Calu3 (cell line): Measurements from ENCODE around the gene FAM9A. TPM values are rescaled to one million over a fixed set of nuclear protein-coding genes. Genes with fewer than 3 reads are reported as not detected.

Source experiments
- BruUV-seq: library from RNA; stranded (reverse); fragments of 400-500 nt; replicated peaks from 2 replicates; lab custom pipeline; 2021; lab: Mats Ljungman, UMichigan
- CTCF ChIA-PET: fragments of 300-600 bp; sonication (Branson Sonifier 250); formaldehyde crosslinking; loops from one replicate; lab custom pipeline; 2022; ENCODE audit warnings: antibody characterized with exemption; lab: Charles Lee
- DNase-seq: peaks from one replicate; pipeline ENCODE4 v3.0.0; 2022
- H3K27ac Mint-ChIP-seq: one replicate; pipeline ENCODE4 v1.8.0; 2022; ENCODE audit warnings: mixed read lengths; ENCODE audit not compliant: unreplicated experiment
- H3K27me3 Mint-ChIP-seq: one replicate; pipeline ENCODE4 v1.8.0; 2022; ENCODE audit warnings: mixed read lengths; ENCODE audit not compliant: unreplicated experiment
- H3K36me3 Mint-ChIP-seq: one replicate; pipeline ENCODE4 v1.8.0; 2022; ENCODE audit warnings: mild to moderate bottlenecking, moderate library complexity, mixed read lengths; ENCODE audit not compliant: insufficient read depth, unreplicated experiment
- H3K4me1 Mint-ChIP-seq: one replicate; pipeline ENCODE4 v1.8.0; 2022; ENCODE audit warnings: mild to moderate bottlenecking, low read depth, mixed read lengths; ENCODE audit not compliant: unreplicated experiment
- H3K4me3 Mint-ChIP-seq: one replicate; pipeline ENCODE4 v1.8.0; 2022; ENCODE audit warnings: mild to moderate bottlenecking, low read depth, moderate library complexity, mixed read lengths; ENCODE audit not compliant: unreplicated experiment
- H3K9me3 Mint-ChIP-seq: one replicate; pipeline ENCODE4 v1.8.0; 2022; ENCODE audit warnings: low read depth, mixed read lengths; ENCODE audit not compliant: unreplicated experiment
- CTCF ChIP-seq: fragments of 200-600 bp; IDR thresholded peaks from one replicate; pipeline ENCODE4 v1.8.0; 2022; ENCODE audit warnings: antibody characterized with exemption; ENCODE audit not compliant: unreplicated experiment
- intact Hi-C: fragments of 100-400 bp; cut with micrococcal nuclease; formaldehyde crosslinking; loops from one replicate; pipeline ENCODE4 v1.10.0; 2022; ENCODE audit not compliant: unreplicated experiment
- total RNA-seq: library from RNA; stranded (reverse); gene quantifications from 2 replicates; pipeline ENCODE4 v1.2.3, GENCODE V29; 2022

Gene FAM9A
- total RNA-seq, 1 experiment from 2014 or later = not detected

GRCh38 chrX:8848911-8849310, 47.7 kb upstream of the FAM9A start:
- intact Hi-C loops = loop anchor here (2.0 to 10.0 kb wide), 4 partner anchors 20 to 616 kb away; partner anchors contain the start of gene TBL1X
- peak overlapping the region; percentile 73 for H3K27ac Mint-ChIP-seq
- H3K4me3 Mint-ChIP-seq = peak overlapping the region; percentile 60
- peaks cover 11% of the 10 kb centered on the region for H3K36me3 Mint-ChIP-seq
- DNase-seq = no peak
- H3K4me1 Mint-ChIP-seq = peaks cover 45% of the 10 kb centered on the region
- TF ChIP-seq CTCF = no peak
- BruUV-seq = no TSS peak
- H3K9me3 Mint-ChIP-seq = no peaks in the 10 kb centered on the region
- CTCF ChIA-PET = interaction anchor here (1.5 kb wide), 1 partner anchor 27 kb away, joined by 3 read pairs; no protein-coding TSS in a partner anchor
- no peaks in the 10 kb centered on the region for H3K27me3 Mint-ChIP-seq

DNA sequence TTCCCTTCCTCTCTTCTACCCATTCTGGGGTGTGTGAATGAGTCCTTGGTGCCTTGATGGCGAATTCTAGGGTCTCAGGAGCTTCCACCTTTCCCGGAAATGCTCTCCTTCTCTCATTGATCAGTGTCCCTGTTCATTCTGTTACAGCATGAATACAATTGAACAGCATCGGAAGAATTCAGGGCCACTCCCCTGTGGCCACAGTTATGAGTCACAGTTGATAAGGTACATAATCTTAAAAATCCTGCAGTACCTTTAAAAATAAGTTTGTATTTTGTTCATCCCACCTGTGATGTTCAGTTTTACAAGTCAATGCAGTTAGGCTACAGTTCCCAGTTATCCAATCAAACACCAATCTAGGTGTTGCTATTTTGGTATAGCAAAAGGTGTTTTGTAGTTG, 47.3 kb upstream of the FAM9A start:
- Mint-ChIP-seq H3K4me1 (peaks cover 45% of the 10 kb centered on the region), H3K36me3 (peaks cover 11% of the 10 kb centered on the region)

DNA sequence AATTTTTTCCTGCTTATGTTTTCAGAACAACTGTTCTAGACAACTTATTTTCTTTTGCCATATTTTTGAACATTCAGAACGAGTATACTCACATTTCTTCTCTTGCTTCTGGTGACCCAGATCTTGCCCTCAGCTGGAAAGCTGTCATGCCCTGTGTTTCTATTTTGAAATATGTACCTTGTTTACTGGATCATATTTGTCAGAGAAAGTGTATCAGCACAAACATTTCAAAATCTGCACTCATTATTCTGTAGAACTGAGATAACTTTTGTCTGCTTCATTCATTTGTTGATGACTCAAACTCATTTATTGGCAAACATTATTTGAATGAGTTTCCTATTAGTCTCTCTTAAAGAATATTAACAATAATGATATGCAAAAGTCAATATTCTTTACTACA, 46.2 kb upstream of the FAM9A start:
- Mint-ChIP-seq H3K4me1 (peaks cover 45% of the 10 kb centered on the region), H3K4me3 (no peak overlapping the region), H3K36me3 (peaks cover 11% of the 10 kb centered on the region), H3K9me3 (no peaks in the 10 kb centered on the region), H3K27me3 (no peaks in the 10 kb centered on the region), H3K27ac (peak overlapping the region; percentile 73)
- no TSS peak for BruUV-seq
- CTCF ChIA-PET = no interaction called here
- intact Hi-C loops = loop anchor here (5.0 to 10.0 kb wide), 3 partner anchors 320 to 617 kb away; partner anchors contain the start of gene TBL1X
- no peak for TF ChIP-seq CTCF
- no peak for DNase-seq

More for the DNA sequence above, 47.3 kb upstream of the FAM9A start:
- TF ChIP-seq CTCF = no peak
- Mint-ChIP-seq H3K27me3 (no peaks in the 10 kb centered on the region), H3K4me3 (peak overlapping the region; percentile 60), H3K9me3 (no peaks in the 10 kb centered on the region), H3K27ac (peak overlapping the region; percentile 73)
- peak; percentile 14 for DNase-seq
- intact Hi-C loops = loop anchor here (2.0 to 10.0 kb wide), 4 partner anchors 20 to 616 kb away; partner anchors contain the start of gene TBL1X
- CTCF ChIA-PET = interaction anchor here (1.5 kb wide), 1 partner anchor 27 kb away, joined by 3 read pairs; no protein-coding TSS in a partner anchor
- BruUV-seq = no TSS peak

DNA sequence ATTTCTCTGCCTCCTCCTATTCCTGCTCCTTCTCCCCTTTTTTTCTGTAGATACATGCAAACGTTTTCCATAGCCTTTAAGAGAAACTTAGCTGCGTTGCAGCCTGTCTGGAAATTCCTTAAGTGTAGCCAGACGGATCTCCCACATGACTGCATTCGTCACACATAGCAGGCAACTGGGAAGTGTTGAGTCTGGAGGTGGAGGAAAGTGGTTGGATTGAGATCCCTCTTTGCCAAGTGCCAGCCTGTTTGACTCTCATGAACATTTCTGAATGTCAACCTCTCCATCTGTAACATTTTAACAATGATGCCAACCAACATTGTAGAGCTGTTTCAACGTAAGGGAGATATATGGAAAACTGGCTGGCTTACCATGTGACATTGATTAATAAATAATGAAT, 45.1 kb upstream of the FAM9A start:
- CTCF ChIA-PET = no interaction called here
- intact Hi-C loops = loop anchor here (5.0 to 10.0 kb wide), 3 partner anchors 321 to 619 kb away; partner anchors contain the start of gene TBL1X
- no peaks in the 10 kb centered on the region for H3K27me3 Mint-ChIP-seq
- no peak for TF ChIP-seq CTCF
- H3K27ac Mint-ChIP-seq = peak overlapping the region; percentile 73
- BruUV-seq = no TSS peak
- peaks cover 11% of the 10 kb centered on the region for H3K36me3 Mint-ChIP-seq
- H3K9me3 Mint-ChIP-seq = no peaks in the 10 kb centered on the region
- peak overlapping the region; percentile 9 for H3K4me3 Mint-ChIP-seq
- peaks cover 45% of the 10 kb centered on the region for H3K4me1 Mint-ChIP-seq
- DNase-seq = peak; percentile 17
